Brain microvascular endothelial cell (primary cell): ENCODE data around the gene PRR36.

Experiments
- DNase-seq: peaks from one replicate; pipeline ENCODE4 v3.0.0-alpha.2; 2020
- H3K27ac ChIP-seq: fragments of 250-450 bp; sonication (Bioruptor Pico); 2 replicates; pipeline ENCODE4 v1.5.1; 2020; ENCODE audit warnings: mild to moderate bottlenecking, moderate library complexity
- H3K27me3 ChIP-seq: fragments of 250-450 bp; sonication (Bioruptor Pico); replicated peaks from 2 replicates; pipeline ENCODE4 v1.5.1; 2020; ENCODE audit warnings: mild to moderate bottlenecking
- H3K36me3 ChIP-seq: fragments of 250-450 bp; sonication (Bioruptor Pico); replicated peaks from 2 replicates; pipeline ENCODE4 v1.5.1; 2020; ENCODE audit warnings: mild to moderate bottlenecking
- H3K4me3 ChIP-seq: 2 replicates; pipeline ENCODE4 v1.5.1; 2011; ENCODE audit warnings: low read depth, mild to moderate bottlenecking, control low read depth, low read length, moderate library complexity
- CTCF ChIP-seq: IDR thresholded peaks from 2 replicates; pipeline ENCODE4 v1.5.1; 2011; ENCODE audit warnings: low read depth, mild to moderate bottlenecking, moderate library complexity, low read length, control low read depth, inconsistent platforms; ENCODE audit errors: missing control alignments
- in situ Hi-C: cut with HindIII; loops from 2 replicates; pipeline ENCODE4 v1.10.0; 2017; ENCODE audit warnings: low sequenced_read_pairs, low pct_ligation_motif_present

Gene PRR36

GRCh38 chr19:7879111-7879807, 5.1 kb upstream of the PRR36 start:
- DNase-seq: no peak
- TF ChIP-seq CTCF: no peak
- Histone ChIP-seq H3K27me3 (peaks cover 5% of the 10 kb centered on the region), H3K36me3 (no peaks in the 10 kb centered on the region), H3K4me3 (no peak overlapping the region), H3K27ac (no peak overlapping the region)
- in situ Hi-C loops: no loop called here

- TF ChIP-seq CTCF: no peak
- DNase-seq: no peak
- in situ Hi-C loops: no loop called here
- peaks cover 19% of the 10 kb centered on the region for H3K27me3 ChIP-seq
- no peak overlapping the region for H3K27ac ChIP-seq
- H3K4me3 ChIP-seq: no peak overlapping the region
- no peaks in the 10 kb centered on the region for H3K36me3 ChIP-seq
Observed at GRCh38 chr19:7877249-7877836, 3.2 kb upstream of the PRR36 start.

- TF ChIP-seq CTCF: no peak
- no peak for DNase-seq
- no peak overlapping the region for H3K27ac ChIP-seq
- in situ Hi-C loops: no loop called here
- H3K4me3 ChIP-seq: no peak overlapping the region
- H3K36me3 ChIP-seq: no peaks in the 10 kb centered on the region
- peaks cover 19% of the 10 kb centered on the region for H3K27me3 ChIP-seq
Observed at GRCh38 chr19:7874897-7875273, 695 bp upstream of the PRR36 start.

GRCh38 chr19:7873304-7874075, 700 bp downstream of the PRR36 start:
- H3K36me3 ChIP-seq: no peaks in the 10 kb centered on the region
- no peak for DNase-seq
- H3K27me3 ChIP-seq: peaks cover 19% of the 10 kb centered on the region
- no peak overlapping the region for H3K4me3 ChIP-seq
- no peak for TF ChIP-seq CTCF
- in situ Hi-C loops: no loop called here
- H3K27ac ChIP-seq: no peak overlapping the region

GRCh38 chr19:7872306-7873204, 1.6 kb downstream of the PRR36 start:
- Histone ChIP-seq H3K36me3 (no peaks in the 10 kb centered on the region), H3K4me3 (no peak overlapping the region), H3K27me3 (peaks cover 19% of the 10 kb centered on the region), H3K27ac (no peak overlapping the region)
- no peak for DNase-seq
- in situ Hi-C loops: no loop called here
- TF ChIP-seq CTCF: no peak
